RWPE2 (cell line): ENCODE results near the gene SLC20A1.

ENCODE experiments used
- ATAC-seq: fragments of 200-7000 bp; cut with Tn5 transposase; 3 replicates; pipeline ENCODE4 v1.9.1; 2021; ENCODE audit warnings: low read depth
- DNase-seq: peaks from one replicate; pipeline ENCODE4 v3.0.0-alpha.2; 2020; ENCODE audit warnings: low spot score
- H3K27ac ChIP-seq: fragments of 450-650 bp; 2 replicates; pipeline ENCODE4 v1.5.1; 2017; ENCODE audit warnings: mild to moderate bottlenecking; ENCODE audit not compliant: poor library complexity, severe bottlenecking
- H3K27me3 ChIP-seq: fragments of 250-450 bp; sonication (Bioruptor Pico); 2 replicates; pipeline ENCODE4 v1.5.1; 2021; ENCODE audit warnings: mild to moderate bottlenecking, moderate library complexity; ENCODE audit not compliant: insufficient read depth, poor library complexity, severe bottlenecking
- H3K36me3 ChIP-seq: fragments of 250-450 bp; sonication (Bioruptor Pico); 2 replicates; pipeline ENCODE4 v1.5.1; 2020; ENCODE audit warnings: low read depth, mild to moderate bottlenecking, moderate library complexity
- H3K4me1 ChIP-seq: fragments of 250-450 bp; sonication (Bioruptor Pico); 2 replicates; pipeline ENCODE4 v1.5.1; 2021; ENCODE audit warnings: mild to moderate bottlenecking, moderate library complexity; ENCODE audit not compliant: insufficient read depth, poor library complexity, severe bottlenecking
- H3K4me3 ChIP-seq: fragments of 250-450 bp; sonication (Bioruptor Pico); 2 replicates; pipeline ENCODE4 v1.5.1; 2021; ENCODE audit warnings: mild to moderate bottlenecking, moderate library complexity; ENCODE audit not compliant: severe bottlenecking
- H3K9me3 ChIP-seq: fragments of 250-450 bp; sonication (Bioruptor Pico); 2 replicates; pipeline ENCODE4 v1.5.1; 2021; ENCODE audit warnings: mild to moderate bottlenecking, moderate library complexity; ENCODE audit not compliant: severe bottlenecking
- TF ChIP-seq, protein P1 (sequence below): fragments of 450-650 bp; IDR thresholded peaks from one replicate; pipeline ENCODE4 v1.5.1; 2017; ENCODE audit warnings: mild to moderate bottlenecking, moderate library complexity; ENCODE audit not compliant: poor library complexity, severe bottlenecking

Gene SLC20A1

DNA sequence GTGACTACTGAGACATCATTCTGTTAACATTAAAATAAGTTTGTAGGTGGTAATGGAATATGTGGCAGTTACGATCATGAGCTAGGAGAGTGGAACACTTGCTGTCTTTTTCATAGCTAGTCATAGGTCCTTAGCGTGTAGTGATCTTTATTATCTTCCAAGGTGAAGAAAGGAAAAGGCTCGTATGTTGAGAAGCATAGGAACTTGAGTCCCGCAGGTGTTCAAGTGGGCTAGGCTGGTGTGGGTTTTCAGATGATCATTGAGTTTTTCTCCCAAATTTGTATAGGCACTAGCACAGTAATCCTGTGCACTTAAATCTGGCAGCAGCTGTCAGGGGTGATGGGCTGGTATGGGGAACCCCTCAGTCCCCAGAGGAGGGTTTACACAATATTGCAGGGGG is 10.9 kb downstream of the SLC20A1 start:
- H3K4me3 ChIP-seq, result no peak overlapping the region
- H3K27me3 ChIP-seq, result no peaks in the 10 kb centered on the region
- H3K36me3 ChIP-seq, result peaks cover 98% of the 10 kb centered on the region
- TF ChIP-seq, protein P1, sequence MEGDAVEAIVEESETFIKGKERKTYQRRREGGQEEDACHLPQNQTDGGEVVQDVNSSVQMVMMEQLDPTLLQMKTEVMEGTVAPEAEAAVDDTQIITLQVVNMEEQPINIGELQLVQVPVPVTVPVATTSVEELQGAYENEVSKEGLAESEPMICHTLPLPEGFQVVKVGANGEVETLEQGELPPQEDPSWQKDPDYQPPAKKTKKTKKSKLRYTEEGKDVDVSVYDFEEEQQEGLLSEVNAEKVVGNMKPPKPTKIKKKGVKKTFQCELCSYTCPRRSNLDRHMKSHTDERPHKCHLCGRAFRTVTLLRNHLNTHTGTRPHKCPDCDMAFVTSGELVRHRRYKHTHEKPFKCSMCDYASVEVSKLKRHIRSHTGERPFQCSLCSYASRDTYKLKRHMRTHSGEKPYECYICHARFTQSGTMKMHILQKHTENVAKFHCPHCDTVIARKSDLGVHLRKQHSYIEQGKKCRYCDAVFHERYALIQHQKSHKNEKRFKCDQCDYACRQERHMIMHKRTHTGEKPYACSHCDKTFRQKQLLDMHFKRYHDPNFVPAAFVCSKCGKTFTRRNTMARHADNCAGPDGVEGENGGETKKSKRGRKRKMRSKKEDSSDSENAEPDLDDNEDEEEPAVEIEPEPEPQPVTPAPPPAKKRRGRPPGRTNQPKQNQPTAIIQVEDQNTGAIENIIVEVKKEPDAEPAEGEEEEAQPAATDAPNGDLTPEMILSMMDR, result no peak
- H3K4me1 ChIP-seq, result peaks cover 10% of the 10 kb centered on the region
- ATAC-seq, result no peak
- H3K9me3 ChIP-seq, result no peaks in the 10 kb centered on the region
- H3K27ac ChIP-seq, result no peak overlapping the region
- no peak for DNase-seq

DNA sequence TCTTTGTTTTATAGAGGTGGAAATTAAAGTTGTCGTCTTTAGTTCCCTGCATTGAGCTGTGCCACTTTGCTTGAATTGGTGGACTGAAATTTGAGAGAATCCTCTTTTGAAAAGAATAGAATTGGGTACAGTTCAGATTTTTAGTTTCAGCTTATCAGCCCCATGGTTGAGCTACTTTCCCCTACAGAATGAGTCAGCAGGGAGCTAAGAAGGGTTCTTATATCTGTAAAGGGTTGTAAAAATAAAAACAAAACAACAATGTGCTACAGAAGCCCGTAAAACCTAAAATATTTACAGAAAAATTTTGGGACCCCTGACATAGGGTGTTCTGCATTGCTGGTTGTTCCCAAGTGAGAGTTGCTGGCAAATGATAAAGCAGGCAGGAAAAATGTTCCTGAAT is 12.6 kb downstream of the SLC20A1 start:
- Histone ChIP-seq H3K36me3 (peaks cover 98% of the 10 kb centered on the region), H3K9me3 (no peaks in the 10 kb centered on the region), H3K27ac (peak overlapping the region; percentile 5), H3K4me1 (peaks cover 10% of the 10 kb centered on the region), H3K4me3 (no peak overlapping the region), H3K27me3 (no peaks in the 10 kb centered on the region)
- ATAC-seq, result no peak
- TF ChIP-seq, protein P1, result no peak
- DNase-seq, result no peak

DNA sequence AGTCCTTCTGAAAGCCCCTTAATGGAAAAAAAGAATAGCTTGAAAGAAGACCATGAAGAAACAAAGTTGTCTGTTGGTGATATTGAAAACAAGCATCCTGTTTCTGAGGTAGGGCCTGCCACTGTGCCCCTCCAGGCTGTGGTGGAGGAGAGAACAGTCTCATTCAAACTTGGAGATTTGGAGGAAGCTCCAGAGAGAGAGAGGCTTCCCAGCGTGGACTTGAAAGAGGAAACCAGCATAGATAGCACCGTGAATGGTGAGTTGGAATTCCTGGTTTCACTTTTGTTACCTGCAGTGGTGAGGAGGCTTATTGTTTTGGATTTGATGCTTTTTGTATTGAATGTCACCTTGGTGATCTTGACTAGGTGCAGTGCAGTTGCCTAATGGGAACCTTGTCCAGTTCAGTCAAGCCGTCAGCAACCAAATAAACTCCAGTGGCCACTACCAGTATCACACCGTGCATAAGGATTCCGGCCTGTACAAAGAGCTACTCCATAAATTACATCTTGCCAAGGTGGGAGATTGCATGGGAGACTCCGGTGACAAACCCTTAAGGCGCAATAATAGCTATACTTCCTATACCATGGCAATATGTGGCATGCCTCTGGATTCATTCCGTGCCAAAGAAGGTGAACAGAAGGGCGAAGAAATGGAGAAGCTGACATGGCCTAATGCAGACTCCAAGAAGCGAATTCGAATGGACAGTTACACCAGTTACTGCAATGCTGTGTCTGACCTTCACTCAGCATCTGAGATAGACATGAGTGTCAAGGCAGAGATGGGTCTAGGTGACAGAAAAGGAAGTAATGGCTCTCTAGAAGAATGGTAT is 13.3 kb downstream of the SLC20A1 start:
- H3K9me3 ChIP-seq, result no peaks in the 10 kb centered on the region
- peaks cover 10% of the 10 kb centered on the region for H3K4me1 ChIP-seq
- ATAC-seq, result 0 out of 3 replicates have a peak, but pooled peaks have one; percentile 6
- TF ChIP-seq, protein P1, result no peak
- H3K27ac ChIP-seq, result peak overlapping the region; percentile 5
- no peak overlapping the region for H3K4me3 ChIP-seq
- no peak for DNase-seq
- H3K36me3 ChIP-seq, result peaks cover 98% of the 10 kb centered on the region
- H3K27me3 ChIP-seq, result no peaks in the 10 kb centered on the region

DNA sequence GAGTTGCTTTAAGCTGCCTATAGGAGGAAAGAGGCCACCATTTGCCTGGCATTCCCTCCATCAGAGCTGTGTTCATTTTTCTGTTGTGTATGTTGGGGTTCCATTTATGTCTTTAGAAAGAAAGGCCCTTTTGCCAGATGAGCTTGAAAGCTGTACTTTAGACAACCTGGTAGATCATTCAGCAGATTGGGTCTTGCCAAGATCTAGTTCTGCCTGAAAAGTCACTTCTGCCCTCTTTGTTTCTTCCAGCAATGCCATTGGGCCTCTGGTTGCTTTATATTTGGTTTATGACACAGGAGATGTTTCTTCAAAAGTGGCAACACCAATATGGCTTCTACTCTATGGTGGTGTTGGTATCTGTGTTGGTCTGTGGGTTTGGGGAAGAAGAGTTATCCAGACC is 14.4 kb downstream of the SLC20A1 start:
- Histone ChIP-seq H3K27me3 (no peaks in the 10 kb centered on the region), H3K27ac (no peak overlapping the region), H3K9me3 (no peaks in the 10 kb centered on the region), H3K36me3 (peaks cover 95% of the 10 kb centered on the region), H3K4me3 (no peak overlapping the region), H3K4me1 (peaks cover 10% of the 10 kb centered on the region)
- TF ChIP-seq, protein P1, result no peak
- ATAC-seq (no peak), DNase-seq (no peak)
